GM19397 (cell line): ENCODE measurements around the gene DHX38.

Experiments used
- ATAC-seq: cut with Tn5 transposase; IDR thresholded peaks from one replicate; pipeline ENCODE4 v1.9.1; 2021; ENCODE audit warnings: mild to moderate bottlenecking, moderate library complexity; ENCODE audit not compliant: unreplicated experiment

The DHX38 gene

GRCh38 chr16:72083778-72084404, 9.8 kb upstream of the DHX38 start:
- ATAC-seq: no peak

DNA sequence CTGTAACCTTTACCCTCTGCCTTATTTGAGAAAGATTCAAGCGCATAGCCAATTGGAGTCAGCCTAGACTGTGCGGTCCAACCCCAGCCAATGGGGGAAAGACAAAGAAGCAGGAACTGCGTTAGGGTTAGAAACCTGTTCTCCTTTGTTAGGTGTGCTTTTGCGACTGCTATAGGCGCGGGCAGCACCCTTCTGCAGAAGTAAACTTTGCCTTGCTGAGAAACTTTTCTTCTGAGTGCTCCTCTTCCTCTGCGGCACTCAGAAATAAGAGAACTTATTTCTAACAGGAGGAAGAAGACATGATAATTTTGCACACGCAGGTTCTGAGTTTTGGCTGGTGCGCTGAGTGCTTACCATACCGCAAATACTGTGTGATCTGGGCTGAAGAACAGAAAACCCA, 9.2 kb upstream of the DHX38 start:
- ATAC-seq: no peak

DNA sequence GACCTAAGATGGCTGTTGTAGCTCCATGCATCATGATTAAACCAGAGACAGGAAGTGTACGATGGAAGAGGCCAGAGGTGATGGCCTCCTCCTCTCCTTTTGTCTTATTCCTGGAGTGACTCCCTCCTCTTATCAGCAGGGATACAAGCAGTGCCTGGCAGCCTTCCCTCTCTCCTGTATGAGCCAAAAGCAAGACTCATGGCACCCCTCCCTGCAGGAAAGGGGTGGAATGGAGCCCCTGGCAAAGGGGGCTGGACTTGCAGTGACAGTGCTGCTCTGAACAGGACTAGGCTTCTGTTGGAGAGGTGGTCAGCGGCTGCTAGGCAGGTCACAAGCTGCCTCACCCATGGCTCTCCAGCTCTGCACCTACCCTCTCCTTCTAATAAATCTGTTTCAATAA, 8.6 kb upstream of the DHX38 start:
- ATAC-seq: no peak

GRCh38 chr16:72091217-72091616, 2.4 kb upstream of the DHX38 start:
- ATAC-seq: no peak

- no peak for ATAC-seq
Measured at GRCh38 chr16:72092832-72093447, 707 bp upstream of the DHX38 start.

GRCh38 chr16:72094266-72094610, 591 bp downstream of the DHX38 start:
- no peak for ATAC-seq

- ATAC-seq: no peak
Measured at GRCh38 chr16:72098936-72099335, 5.3 kb downstream of the DHX38 start.

GRCh38 chr16:72099377-72099818, 5.8 kb downstream of the DHX38 start:
- peak; percentile 72 for ATAC-seq

DNA sequence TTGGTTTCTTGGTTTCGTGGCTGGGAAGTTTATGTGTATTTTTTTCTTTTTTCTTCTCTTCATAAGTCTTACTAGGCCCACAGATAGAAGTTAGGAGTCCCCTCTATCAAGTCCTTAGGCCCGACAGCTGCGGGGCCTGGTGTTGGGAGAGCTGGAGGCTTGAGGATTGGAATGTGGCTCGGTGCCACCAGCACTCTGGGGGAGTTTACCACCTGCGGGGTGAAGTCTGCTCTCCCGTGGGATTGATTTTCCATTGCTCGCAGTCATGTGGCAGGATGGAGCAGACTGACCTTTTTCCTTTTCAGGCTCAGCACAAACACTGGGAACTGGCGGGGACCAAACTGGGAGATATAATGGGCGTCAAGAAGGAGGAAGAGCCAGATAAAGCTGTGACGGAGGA, 7.5 kb downstream of the DHX38 start:
- ATAC-seq: no peak

DNA sequence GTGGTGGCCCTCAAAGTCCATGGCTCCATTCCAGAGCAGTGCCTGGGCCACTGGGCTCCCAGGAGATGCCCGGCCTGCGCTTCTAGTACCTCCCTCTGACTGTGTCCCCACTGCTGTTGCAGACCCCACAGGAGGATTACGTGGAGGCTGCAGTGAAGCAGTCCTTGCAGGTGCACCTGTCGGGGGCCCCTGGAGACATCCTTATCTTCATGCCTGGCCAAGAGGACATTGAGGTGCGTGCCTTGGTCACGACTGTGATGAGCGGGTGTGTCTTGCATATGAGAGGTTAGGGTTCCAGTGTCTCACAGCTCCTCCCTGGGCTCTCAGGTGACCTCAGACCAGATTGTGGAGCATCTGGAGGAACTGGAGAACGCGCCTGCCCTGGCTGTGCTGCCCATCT, 11.3 kb downstream of the DHX38 start:
- no peak for ATAC-seq

GRCh38 chr16:72105978-72106377, 12.3 kb downstream of the DHX38 start:
- ATAC-seq: no peak

DNA sequence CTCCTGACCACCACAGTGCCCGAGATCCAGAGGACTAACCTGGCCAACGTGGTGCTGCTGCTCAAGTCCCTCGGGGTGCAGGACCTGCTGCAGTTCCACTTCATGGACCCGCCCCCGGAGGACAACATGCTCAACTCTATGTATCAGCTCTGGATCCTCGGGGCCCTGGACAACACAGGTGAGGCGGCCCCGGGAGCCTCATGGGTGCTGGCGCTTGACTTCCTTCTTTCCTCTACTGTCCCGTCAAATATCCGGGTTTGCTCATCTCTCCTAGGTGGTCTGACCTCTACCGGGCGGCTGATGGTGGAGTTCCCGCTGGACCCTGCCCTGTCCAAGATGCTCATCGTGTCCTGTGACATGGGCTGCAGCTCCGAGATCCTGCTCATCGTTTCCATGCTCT, 13.7 kb downstream of the DHX38 start:
- no peak for ATAC-seq

GRCh38 chr16:72108353-72109102, 14.9 kb downstream of the DHX38 start:
- ATAC-seq: no peak

DNA sequence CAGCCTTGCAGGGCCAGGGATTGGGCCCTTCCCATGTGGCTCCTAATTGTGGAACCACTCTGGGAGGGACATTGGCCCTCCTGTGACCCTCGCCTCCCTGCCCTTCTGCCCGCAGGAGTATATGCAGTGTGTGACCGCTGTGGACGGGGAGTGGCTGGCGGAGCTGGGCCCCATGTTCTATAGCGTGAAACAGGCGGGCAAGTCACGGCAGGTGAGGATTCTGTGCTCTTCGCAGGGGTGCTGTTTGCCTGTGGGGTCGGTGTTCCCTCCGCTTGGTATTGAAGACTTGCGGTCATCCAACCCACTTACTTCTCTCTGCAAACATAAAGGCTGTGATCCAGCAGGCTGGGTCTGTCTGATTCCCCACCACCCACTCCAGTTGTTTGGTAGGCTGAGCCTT, 15.7 kb downstream of the DHX38 start:
- no peak for ATAC-seq

- ATAC-seq: no peak
Measured at GRCh38 chr16:72109966-72110530, 16.4 kb downstream of the DHX38 start.

GRCh38 chr16:72110662-72111615, 17.3 kb downstream of the DHX38 start:
- no peak for ATAC-seq

DNA sequence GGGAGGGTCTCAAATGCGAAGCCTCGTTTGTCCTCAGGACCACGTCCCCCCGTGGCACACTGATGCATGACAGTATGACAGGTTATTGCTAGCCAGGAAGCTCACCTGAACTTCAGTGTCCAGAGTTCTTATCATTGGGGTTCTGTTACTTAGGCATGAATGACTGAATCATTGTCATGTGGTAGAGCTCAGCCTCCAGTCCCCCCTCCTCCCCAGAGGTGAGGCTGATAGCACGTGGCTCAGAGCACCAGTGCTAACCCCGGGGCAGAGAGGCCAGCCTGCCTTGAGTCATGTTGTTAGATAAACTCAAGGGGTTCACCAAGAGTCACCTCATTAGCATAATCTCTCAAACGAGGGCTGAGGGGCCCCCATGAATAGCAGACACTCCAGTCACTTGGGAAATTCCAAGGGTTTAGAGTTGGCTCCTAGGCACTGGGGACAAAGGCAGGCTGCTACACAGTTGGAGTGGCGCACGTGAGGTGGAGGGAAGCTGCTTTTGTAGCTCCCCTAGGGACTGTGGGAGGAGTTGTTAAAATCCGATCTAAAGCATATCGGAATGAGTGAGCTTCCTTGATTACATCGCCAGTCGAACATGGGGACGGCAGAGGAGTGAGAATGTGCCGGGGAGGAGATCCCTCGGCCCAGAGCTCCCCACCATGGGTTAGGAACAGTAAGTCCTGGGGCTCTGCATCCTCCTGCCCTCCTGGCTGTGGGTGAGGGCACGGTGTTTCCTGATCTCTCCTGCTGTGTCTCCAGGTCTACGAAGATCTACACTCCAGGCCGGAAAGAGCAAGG, 18.2 kb downstream of the DHX38 start:
- ATAC-seq: no peak

DNA sequence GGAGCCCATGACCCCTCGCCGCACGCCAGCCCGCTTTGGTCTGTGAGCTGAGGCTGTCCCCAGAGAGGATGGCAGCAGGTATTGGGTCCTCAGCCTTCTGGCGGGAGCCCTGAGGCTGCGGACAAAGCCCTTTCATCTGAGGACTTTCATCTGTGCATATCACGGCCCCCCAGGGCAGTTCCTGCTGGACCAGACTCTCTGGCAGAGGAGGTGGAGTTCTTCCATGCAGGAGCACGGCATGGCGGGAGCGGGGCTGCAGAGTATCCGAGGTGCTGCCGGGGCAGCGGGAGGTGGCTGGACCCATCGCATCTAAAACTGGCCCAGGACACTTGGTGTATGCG, 18.8 kb downstream of the DHX38 start:
- no peak for ATAC-seq

- no peak for ATAC-seq
Measured at GRCh38 chr16:72112906-72113615, 19.4 kb downstream of the DHX38 start.

- ATAC-seq: no peak
Measured at GRCh38 chr16:72113616-72113945, 19.9 kb downstream of the DHX38 start.
